ENCODE data around the gene IFIT1.
"Not testable (repeated sequence)": the region's sequence is repeated elsewhere in the genome, so short reads cannot be mapped to it uniquely, and the experiment has no call there.

IFIT1 gene

GRCh38 chr10:89391907-89392756, at the start of gene IFIT1:
IFIT1 (plus strand) TSS chr10:89392623; CDS start chr10:89392713, 90 bp downstream.
- no peak for DNase-seq

GRCh38 chr10:89343089-89343767, 49.2 kb upstream of the IFIT1 start:
- DNase-seq, result no peak

GRCh38 chr10:89344156-89344555, 48.3 kb upstream of the IFIT1 start:
- no peak for DNase-seq

GRCh38 chr10:89345367-89346000, 46.9 kb upstream of the IFIT1 start:
- DNase-seq, result no peak

GRCh38 chr10:89346405-89347254, 45.8 kb upstream of the IFIT1 start:
- no peak for DNase-seq

GRCh38 chr10:89347701-89348457, 44.5 kb upstream of the IFIT1 start:
- DNase-seq, result no peak

GRCh38 chr10:89348481-89348880, 43.9 kb upstream of the IFIT1 start:
- no peak for DNase-seq

GRCh38 chr10:89348975-89349374, 43.4 kb upstream of the IFIT1 start:
- no peak for DNase-seq

- not testable (repeated sequence) for DNase-seq
Measured at GRCh38 chr10:89350631-89351315, 41.6 kb upstream of the IFIT1 start.

GRCh38 chr10:89351412-89351779, 41.0 kb upstream of the IFIT1 start:
- DNase-seq, result no peak

- DNase-seq, result no peak
Measured at GRCh38 chr10:89351780-89352597, 40.4 kb upstream of the IFIT1 start.

GRCh38 chr10:89352802-89353201, 39.6 kb upstream of the IFIT1 start:
- no peak for DNase-seq

- DNase-seq, result no peak
Measured at GRCh38 chr10:89355394-89355931, 37.0 kb upstream of the IFIT1 start.

GRCh38 chr10:89357096-89357495, 35.3 kb upstream of the IFIT1 start:
- DNase-seq, result no peak

- no peak for DNase-seq
Measured at GRCh38 chr10:89357975-89358374, 34.4 kb upstream of the IFIT1 start.

- DNase-seq, result no peak
Measured at GRCh38 chr10:89360157-89360556, 32.3 kb upstream of the IFIT1 start.

- DNase-seq, result no peak
Measured at GRCh38 chr10:89362929-89363328, 29.5 kb upstream of the IFIT1 start.

GRCh38 chr10:89363729-89364442, 28.5 kb upstream of the IFIT1 start:
- DNase-seq, result no peak

- no peak for DNase-seq
Measured at GRCh38 chr10:89364531-89364930, 27.9 kb upstream of the IFIT1 start.

- DNase-seq, result no peak
Measured at GRCh38 chr10:89367529-89367928, 24.9 kb upstream of the IFIT1 start.
